Measurements from ENCODE around the gene TNS1. TPM values are rescaled to one million over a fixed set of nuclear protein-coding genes. Genes with fewer than 3 reads are reported as not detected.

The TNS1 gene
- total and polyA plus RNA-seq, 2 experiments from 2014 or later = 81.6 to 99.3 TPM

DNA sequence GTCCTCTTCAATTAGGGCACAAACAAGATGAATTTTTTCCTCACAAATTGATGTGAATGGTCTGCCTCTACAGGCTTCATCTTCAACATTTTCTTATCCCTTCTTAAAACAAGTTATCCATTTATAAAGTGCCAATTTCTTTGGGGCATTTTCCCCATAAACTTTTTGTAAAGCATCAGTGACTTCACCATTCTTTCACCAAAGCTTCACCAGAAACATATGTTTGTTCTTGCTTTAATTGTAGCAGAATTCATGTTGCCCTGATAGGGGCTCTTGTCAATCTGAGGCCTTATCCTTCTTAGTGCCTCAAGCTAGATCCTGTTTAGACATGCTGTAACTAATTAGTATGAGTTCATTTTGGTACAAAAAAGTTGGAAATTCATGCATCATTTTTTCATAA is 226.2 kb downstream of the TNS1 start:
- Histone ChIP-seq H3K9ac (no peak overlapping the region), H3K4me1 (ENCODE audit: insufficient read depth) (no peaks in the 10 kb centered on the region), H3K4me3 (no peak overlapping the region), H3K4me2 (ENCODE audit: unreplicated experiment) (no peak overlapping the region), H3F3A (ENCODE audit: insufficient read depth) (peaks cover 11% of the 10 kb centered on the region), H3K9me3 (ENCODE audit: low read depth) (no peaks in the 10 kb centered on the region), H4K20me1 (ENCODE audit: insufficient read depth) (no peaks in the 10 kb centered on the region), H3K27me3 (replicated peaks; ENCODE audit: insufficient read depth) (no peaks in the 10 kb centered on the region), H3K9me2 (ENCODE audit: insufficient read depth) (no peaks in the 10 kb centered on the region), H3K36me3 (ENCODE audit: low read depth) (peaks cover 20% of the 10 kb centered on the region), H3K79me2 (ENCODE audit: insufficient read depth) (no peaks in the 10 kb centered on the region), H2AFZ (no peak overlapping the region), H3K27ac (no peak overlapping the region)
- in situ Hi-C loops (cut with MboI) = no loop called here
- DNase-seq = no peak
- TF ChIP-seq EZH2 (IDR thresholded peaks at IDR 0.05; ENCODE audit: insufficient read depth, poor library complexity, severe bottlenecking) = no peak
- no peak for TF ChIP-seq EZH2phosphoT487 (IDR thresholded peaks at IDR 0.05; ENCODE audit: insufficient read depth, low read depth)

DNA sequence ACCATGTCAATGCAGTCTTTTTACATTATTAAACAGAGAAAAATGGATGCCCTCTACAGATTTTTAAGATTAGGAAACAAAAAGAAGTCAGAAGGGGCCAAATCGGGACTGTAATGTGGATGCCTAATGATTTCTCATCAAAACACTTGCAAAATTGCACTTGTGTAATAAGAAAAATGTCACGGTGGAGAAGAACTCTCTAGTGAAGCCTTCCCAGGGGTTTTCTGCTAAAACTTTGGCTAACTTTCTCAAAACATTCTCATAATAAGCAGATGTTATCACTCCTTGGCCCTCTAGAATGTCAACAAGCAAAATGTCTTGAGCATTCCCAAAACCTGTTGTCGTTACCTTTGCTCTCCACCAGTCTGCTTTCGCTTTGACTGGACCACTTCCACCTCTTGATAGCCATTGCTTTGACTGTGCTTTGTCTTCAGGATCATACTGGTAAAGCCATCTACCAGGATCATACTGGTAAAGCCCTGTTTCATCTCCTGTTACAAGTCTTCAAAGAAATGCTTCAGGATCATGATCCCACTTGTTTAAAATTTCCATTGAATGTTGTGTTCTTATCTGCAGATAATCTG is 226.8 kb downstream of the TNS1 start:
- no peak overlapping the region for H3K9ac ChIP-seq
- H3K4me1 ChIP-seq (ENCODE audit: insufficient read depth) = no peaks in the 10 kb centered on the region
- TF ChIP-seq EZH2phosphoT487 (IDR thresholded peaks at IDR 0.05; ENCODE audit: insufficient read depth, low read depth) (no peak), EZH2 (IDR thresholded peaks at IDR 0.05; ENCODE audit: insufficient read depth, poor library complexity, severe bottlenecking) (no peak)
- H3K4me2 ChIP-seq (ENCODE audit: unreplicated experiment) = no peak overlapping the region
- no peak overlapping the region for H2AFZ ChIP-seq
- no peaks in the 10 kb centered on the region for H3K27me3 ChIP-seq (replicated peaks; ENCODE audit: insufficient read depth)
- no peaks in the 10 kb centered on the region for H4K20me1 ChIP-seq (ENCODE audit: insufficient read depth)
- H3K27ac ChIP-seq = no peak overlapping the region
- no peak overlapping the region for H3K4me3 ChIP-seq
- H3K9me3 ChIP-seq (ENCODE audit: low read depth) = no peaks in the 10 kb centered on the region
- WGBS, 2 experiments (ENCODE audit: low coverage in 1 of 2, low lambda C conversion rate in 2 of 2, missing lambda C conversion rate in 2 of 2) = 49 to 51% methylated on average over 4 of the region's 4 CpGs
- in situ Hi-C loops (cut with MboI) = no loop called here
- H3K36me3 ChIP-seq (ENCODE audit: low read depth) = peaks cover 14% of the 10 kb centered on the region
- no peaks in the 10 kb centered on the region for H3K9me2 ChIP-seq (ENCODE audit: insufficient read depth)
- peaks cover 11% of the 10 kb centered on the region for H3F3A ChIP-seq (ENCODE audit: insufficient read depth)
- no peak for DNase-seq
- no peaks in the 10 kb centered on the region for H3K79me2 ChIP-seq (ENCODE audit: insufficient read depth)

DNA sequence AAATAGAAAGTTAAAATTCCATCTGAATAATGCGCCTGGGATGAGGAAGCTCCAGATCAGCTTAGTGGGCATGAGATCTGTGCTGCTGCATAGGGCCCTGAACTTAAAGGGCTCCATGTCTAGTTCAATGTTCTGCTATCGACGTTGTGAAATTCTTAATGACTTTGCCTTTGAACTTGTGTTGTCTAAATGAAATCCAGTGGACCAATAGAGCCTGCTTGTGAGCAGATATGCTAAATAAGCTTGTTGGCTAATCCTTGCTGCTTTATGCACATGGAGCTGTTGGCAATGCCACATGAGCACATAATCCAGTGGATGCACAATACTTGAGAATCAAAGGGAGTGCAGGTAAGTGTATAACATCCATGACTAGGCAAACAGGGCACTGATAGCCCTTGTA is 228.6 kb downstream of the TNS1 start:
- H3K4me3 ChIP-seq = no peak overlapping the region
- H4K20me1 ChIP-seq (ENCODE audit: insufficient read depth) = no peaks in the 10 kb centered on the region
- DNase-seq = no peak
- H3K9me3 ChIP-seq (ENCODE audit: low read depth) = no peaks in the 10 kb centered on the region
- H3K27me3 ChIP-seq (replicated peaks; ENCODE audit: insufficient read depth) = no peaks in the 10 kb centered on the region
- in situ Hi-C loops (cut with MboI) = no loop called here
- H3F3A ChIP-seq (ENCODE audit: insufficient read depth) = peaks cover 11% of the 10 kb centered on the region
- H2AFZ ChIP-seq = no peak overlapping the region
- H3K36me3 ChIP-seq (ENCODE audit: low read depth) = peaks cover 8% of the 10 kb centered on the region
- 61 to 69% methylated on average over 3 of the region's 3 CpGs for WGBS, 2 experiments (ENCODE audit: low coverage in 1 of 2, low lambda C conversion rate in 2 of 2, missing lambda C conversion rate in 2 of 2)
- H3K4me2 ChIP-seq (ENCODE audit: unreplicated experiment) = no peak overlapping the region
- H3K79me2 ChIP-seq (ENCODE audit: insufficient read depth) = no peaks in the 10 kb centered on the region
- H3K9me2 ChIP-seq (ENCODE audit: insufficient read depth) = no peaks in the 10 kb centered on the region
- H3K9ac ChIP-seq = no peak overlapping the region
- no peak for TF ChIP-seq EZH2 (IDR thresholded peaks at IDR 0.05; ENCODE audit: insufficient read depth, poor library complexity, severe bottlenecking)
- TF ChIP-seq EZH2phosphoT487 (IDR thresholded peaks at IDR 0.05; ENCODE audit: insufficient read depth, low read depth) = no peak
- H3K27ac ChIP-seq = no peak overlapping the region
- H3K4me1 ChIP-seq (ENCODE audit: insufficient read depth) = no peaks in the 10 kb centered on the region

DNA sequence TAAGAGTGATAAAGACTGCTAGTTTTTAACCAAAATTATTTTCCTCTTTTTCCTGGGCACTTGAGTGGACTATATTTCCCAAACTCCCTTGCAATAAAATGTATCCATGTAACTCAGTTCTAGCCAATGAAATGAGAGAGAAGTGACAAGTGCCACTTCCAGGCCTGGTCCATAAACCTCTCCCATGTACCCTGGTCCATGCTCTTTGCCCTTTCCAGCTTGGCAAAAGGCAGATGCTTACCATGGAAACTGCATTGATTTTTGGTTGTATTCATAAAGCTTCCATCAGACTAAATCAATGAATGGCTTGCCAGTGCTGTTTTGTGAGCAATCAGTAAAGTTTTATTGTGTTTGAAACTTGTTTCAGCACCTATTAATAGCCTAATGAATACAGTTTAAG is 229.3 kb downstream of the TNS1 start:
- in situ Hi-C loops (cut with MboI) = no loop called here
- peaks cover 11% of the 10 kb centered on the region for H3F3A ChIP-seq (ENCODE audit: insufficient read depth)
- no peaks in the 10 kb centered on the region for H3K79me2 ChIP-seq (ENCODE audit: insufficient read depth)
- H4K20me1 ChIP-seq (ENCODE audit: insufficient read depth) = no peaks in the 10 kb centered on the region
- no peak overlapping the region for H2AFZ ChIP-seq
- no peaks in the 10 kb centered on the region for H3K9me3 ChIP-seq (ENCODE audit: low read depth)
- H3K4me1 ChIP-seq (ENCODE audit: insufficient read depth) = no peaks in the 10 kb centered on the region
- H3K27ac ChIP-seq = no peak overlapping the region
- H3K4me2 ChIP-seq (ENCODE audit: unreplicated experiment) = no peak overlapping the region
- peaks cover 8% of the 10 kb centered on the region for H3K36me3 ChIP-seq (ENCODE audit: low read depth)
- DNase-seq = no peak
- no peak overlapping the region for H3K9ac ChIP-seq
- H3K27me3 ChIP-seq (replicated peaks; ENCODE audit: insufficient read depth) = no peaks in the 10 kb centered on the region
- TF ChIP-seq EZH2 (IDR thresholded peaks at IDR 0.05; ENCODE audit: insufficient read depth, poor library complexity, severe bottlenecking) (no peak), EZH2phosphoT487 (IDR thresholded peaks at IDR 0.05; ENCODE audit: insufficient read depth, low read depth) (no peak)
- no peak overlapping the region for H3K4me3 ChIP-seq
- H3K9me2 ChIP-seq (ENCODE audit: insufficient read depth) = no peaks in the 10 kb centered on the region

DNA sequence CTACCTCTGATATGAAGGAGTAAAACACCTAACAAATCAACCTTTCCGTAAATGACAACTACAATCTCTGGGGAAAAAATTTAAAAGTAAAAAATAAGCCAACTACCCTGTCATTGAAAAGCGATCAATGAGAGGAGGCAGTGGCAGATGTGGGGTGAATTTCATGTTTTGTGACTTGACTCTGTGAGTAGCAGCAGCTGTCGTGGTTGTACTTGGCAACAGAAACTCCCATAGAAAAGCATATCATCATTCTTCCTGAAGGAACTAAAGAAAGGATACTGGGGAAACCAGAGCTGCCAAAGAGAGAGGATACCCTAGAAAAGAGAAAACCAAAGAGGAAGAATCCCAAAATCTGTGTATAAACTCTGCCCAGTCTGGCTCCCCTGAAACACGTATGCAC is 236.4 kb downstream of the TNS1 start:
- Histone ChIP-seq H3K27ac (no peak overlapping the region), H2AFZ (no peak overlapping the region), H3K9me3 (ENCODE audit: low read depth) (no peaks in the 10 kb centered on the region), H3K27me3 (replicated peaks; ENCODE audit: insufficient read depth) (no peaks in the 10 kb centered on the region), H4K20me1 (ENCODE audit: insufficient read depth) (no peaks in the 10 kb centered on the region), H3K36me3 (ENCODE audit: low read depth) (peaks cover 32% of the 10 kb centered on the region), H3K79me2 (ENCODE audit: insufficient read depth) (no peaks in the 10 kb centered on the region), H3K9ac (no peak overlapping the region), H3F3A (ENCODE audit: insufficient read depth) (peaks cover 16% of the 10 kb centered on the region), H3K4me2 (ENCODE audit: unreplicated experiment) (no peak overlapping the region), H3K4me1 (ENCODE audit: insufficient read depth) (no peaks in the 10 kb centered on the region), H3K4me3 (no peak overlapping the region), H3K9me2 (ENCODE audit: insufficient read depth) (no peaks in the 10 kb centered on the region)
- WGBS, 2 experiments (ENCODE audit: low coverage in 1 of 2, low lambda C conversion rate in 2 of 2, missing lambda C conversion rate in 2 of 2) = 74 to 81% methylated on average over 4 of the region's 4 CpGs
- in situ Hi-C loops (cut with MboI) = no loop called here
- no peak for DNase-seq
- TF ChIP-seq EZH2 (IDR thresholded peaks at IDR 0.05; ENCODE audit: insufficient read depth, poor library complexity, severe bottlenecking) (no peak), EZH2phosphoT487 (IDR thresholded peaks at IDR 0.05; ENCODE audit: insufficient read depth, low read depth) (no peak)

All from GM23248 (cell line).